Fibroblast of mammary gland (primary cell): Measurements from ENCODE around the gene EIPR1.

Experiments
- DNase-seq: peaks from one replicate; pipeline ENCODE4 v3.0.0-alpha.2; 2010; ENCODE audit warnings: low read depth
- H3K4me3 ChIP-seq: 2 replicates; pipeline ENCODE4 v1.5.1; 2011; ENCODE audit warnings: low read depth, mild to moderate bottlenecking, low read length, moderate library complexity; ENCODE audit not compliant: control insufficient read depth
- TF ChIP-seq, protein P1 (sequence below): conservative IDR thresholded peaks from 2 replicates; pipeline ENCODE4 v1.5.1; 2011; ENCODE audit warnings: low read depth, low read length, inconsistent platforms; ENCODE audit not compliant: control insufficient read depth, insufficient read depth

Gene EIPR1

DNA sequence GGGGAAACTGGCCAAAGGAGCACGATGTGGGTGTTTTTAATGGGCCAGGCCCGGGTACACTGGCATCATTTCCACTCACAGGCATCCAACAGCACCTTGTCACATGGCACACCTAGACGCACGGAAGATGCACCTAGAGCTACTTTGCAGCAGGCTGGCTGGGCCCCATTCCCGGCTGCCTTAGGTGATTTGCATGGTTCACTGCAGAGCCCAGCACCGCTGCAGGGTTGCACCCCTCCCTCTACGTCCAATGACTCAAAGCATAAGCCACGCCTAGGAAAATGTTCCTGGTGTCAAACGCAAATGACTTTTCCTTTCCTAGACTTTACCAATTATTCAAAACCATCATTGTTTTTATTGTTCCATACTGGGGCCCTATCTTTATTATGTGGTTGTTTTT, 222.9 kb downstream of the EIPR1 start:
- DNase-seq, result no peak

DNA sequence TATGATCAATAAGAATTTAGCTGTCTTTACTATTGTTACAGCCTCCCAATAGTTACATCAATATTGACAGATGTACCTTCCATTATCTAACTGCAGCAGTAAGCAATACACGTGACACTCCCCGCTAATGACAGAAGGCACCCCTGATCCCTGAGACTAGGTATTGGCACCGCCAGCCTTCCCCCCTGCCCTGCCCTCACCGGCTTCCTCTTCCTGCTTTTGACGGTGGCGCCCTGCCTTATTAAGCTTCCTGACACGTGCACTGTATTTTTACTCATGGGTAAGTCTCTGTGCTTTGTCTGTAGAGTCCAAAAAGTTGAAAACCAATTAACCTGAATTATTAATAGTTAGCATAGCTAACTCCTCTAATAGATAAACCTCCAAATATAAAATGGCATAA, 223.5 kb downstream of the EIPR1 start:
- no peak overlapping the region for H3K4me3 ChIP-seq
- DNase-seq, result no peak
- TF ChIP-seq, protein P1, sequence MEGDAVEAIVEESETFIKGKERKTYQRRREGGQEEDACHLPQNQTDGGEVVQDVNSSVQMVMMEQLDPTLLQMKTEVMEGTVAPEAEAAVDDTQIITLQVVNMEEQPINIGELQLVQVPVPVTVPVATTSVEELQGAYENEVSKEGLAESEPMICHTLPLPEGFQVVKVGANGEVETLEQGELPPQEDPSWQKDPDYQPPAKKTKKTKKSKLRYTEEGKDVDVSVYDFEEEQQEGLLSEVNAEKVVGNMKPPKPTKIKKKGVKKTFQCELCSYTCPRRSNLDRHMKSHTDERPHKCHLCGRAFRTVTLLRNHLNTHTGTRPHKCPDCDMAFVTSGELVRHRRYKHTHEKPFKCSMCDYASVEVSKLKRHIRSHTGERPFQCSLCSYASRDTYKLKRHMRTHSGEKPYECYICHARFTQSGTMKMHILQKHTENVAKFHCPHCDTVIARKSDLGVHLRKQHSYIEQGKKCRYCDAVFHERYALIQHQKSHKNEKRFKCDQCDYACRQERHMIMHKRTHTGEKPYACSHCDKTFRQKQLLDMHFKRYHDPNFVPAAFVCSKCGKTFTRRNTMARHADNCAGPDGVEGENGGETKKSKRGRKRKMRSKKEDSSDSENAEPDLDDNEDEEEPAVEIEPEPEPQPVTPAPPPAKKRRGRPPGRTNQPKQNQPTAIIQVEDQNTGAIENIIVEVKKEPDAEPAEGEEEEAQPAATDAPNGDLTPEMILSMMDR, result no peak

More for the DNA sequence above, 222.9 kb downstream of the EIPR1 start:
- H3K4me3 ChIP-seq, result no peak overlapping the region
- TF ChIP-seq, protein P1, result no peak

DNA sequence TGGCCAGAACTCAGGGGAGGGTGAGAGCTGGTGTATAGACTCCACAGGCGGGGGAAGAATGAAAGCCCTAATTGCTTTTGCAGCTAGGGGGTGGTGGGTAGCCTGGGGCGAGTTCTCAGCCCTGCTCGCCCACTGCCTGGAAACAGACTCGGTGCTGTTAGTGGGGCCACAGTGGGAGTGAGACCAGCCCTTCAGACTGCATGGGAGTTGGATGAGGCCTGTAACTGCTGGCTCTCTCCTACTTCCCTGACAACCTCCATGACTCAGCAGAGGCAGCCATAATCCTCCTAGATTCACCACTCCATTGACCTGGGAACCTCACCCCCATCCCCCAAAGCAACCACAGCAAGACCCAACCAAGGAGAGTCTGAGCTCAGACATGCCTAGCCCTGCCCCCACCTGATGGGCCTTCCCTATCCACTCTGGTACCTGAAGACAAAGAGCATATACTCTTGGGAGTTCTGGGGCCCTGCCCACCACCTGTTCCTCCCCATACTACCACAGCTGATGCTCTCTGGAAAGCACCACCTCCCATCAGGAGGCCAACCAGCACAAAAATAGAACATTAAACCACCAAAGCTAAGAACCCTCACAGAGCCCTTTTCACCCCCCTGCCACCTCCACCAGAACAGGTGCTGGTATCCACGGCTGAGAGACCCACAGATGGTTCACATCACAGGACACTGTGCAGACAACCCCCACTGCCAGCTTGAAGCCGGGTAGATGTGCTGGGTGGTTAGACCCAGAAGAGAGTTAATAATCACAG, 226.3 kb downstream of the EIPR1 start:
- no peak for DNase-seq
- TF ChIP-seq, protein P1, result no peak
- no peak overlapping the region for H3K4me3 ChIP-seq

DNA sequence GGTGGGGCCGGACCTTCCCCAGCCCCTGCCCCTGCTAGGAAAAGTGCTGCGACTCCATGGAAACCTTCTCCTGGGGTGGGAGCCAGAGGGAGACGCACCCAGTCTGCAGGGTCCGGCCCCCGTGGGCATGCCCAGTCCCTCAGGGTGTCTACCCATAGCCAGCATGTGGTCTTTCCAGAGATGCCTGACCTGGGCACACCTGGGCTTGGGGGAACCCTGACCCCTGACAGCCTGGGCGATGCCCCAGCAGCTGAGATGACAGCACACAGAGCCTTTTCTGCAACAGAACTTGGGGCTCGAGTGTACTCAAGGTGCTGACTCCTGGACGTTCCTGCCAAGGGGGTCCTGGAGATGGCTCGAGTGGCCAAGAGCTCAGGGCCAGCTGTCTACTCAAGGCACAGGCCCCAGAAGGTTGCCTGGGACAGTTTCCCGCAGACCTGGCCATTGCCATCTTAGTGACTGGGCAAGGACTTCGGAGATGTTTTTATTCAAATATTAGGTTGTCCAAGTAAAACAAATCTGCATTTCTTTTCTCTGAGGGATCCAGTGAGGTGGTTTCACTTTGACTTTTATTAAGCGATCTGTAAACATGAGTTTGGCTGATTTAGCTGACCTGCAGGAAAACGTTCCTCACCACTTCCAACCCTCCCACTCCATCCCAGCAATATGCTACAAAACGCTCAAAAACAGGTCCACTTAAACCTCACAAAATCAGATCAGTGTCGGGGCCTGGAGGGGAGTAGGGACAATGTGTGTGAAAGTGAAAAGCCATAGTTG, 228.0 kb downstream of the EIPR1 start:
- TF ChIP-seq, protein P1, result no peak
- no peak for DNase-seq
- H3K4me3 ChIP-seq, result no peak overlapping the region

DNA sequence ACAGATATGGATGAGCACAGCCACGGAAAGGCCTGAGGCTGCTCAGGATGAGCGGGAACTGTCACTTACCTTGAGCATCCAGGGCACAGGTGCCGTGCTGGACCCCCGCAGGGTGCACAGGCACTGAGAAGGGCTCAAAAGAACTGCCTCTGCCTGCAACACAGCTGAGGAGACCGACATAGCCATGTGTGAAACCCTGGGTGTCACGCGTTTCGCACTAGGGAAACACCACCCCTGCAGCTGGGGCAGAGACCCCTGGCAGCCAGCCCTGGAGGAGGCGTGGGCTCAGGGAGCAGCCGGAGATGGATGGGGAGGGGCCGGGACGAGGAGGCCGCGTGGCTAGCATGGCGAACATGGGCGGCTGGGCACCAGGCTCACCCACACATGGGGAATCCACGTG, 228.9 kb downstream of the EIPR1 start:
- TF ChIP-seq, protein P1, result no peak

DNA sequence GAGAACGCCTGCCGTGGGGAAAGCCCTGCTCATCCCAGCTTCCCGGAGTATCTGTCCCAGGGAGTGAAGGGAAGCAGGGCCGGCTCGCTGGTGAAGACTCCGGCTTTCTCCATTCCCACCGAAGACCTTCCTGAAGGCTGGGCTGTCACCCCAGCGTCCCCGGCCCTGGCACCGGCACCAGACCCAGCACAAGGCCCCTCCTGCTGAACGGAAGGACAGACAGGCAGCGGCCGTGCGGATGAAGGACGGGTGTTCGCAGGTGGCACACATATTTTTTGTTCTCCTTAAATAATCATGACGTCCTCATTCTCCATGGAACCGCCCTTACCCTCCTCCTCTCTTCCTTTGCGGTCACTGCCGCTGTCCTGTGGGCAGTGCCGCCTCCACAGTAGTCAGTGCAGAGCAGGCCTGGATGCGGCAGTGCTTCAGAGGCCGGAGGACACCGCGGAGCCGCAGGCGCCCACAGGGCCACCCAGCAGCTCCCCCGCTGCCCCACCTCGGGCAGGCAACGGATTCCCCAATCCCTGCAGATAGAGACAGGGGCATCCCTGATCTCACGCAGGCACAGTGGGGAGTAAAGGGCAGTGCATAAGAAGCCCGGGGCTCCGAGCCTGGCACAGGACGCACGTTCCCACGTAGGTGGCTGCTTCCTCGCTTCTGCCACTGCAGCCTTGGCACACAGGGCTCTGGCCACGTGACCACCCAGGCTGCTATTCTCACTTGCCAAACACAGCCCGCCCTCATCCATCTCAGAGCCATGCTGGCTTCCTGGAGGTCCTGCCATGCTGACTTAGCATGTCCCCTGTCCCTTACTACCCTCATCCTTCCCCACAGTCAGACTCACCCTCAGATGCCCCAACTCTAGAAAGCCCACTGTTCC, 229.7 kb downstream of the EIPR1 start:
- H3K4me3 ChIP-seq, result no peak overlapping the region
- DNase-seq, result no peak
- TF ChIP-seq, protein P1, result no peak

More for the DNA sequence above, 228.9 kb downstream of the EIPR1 start:
- no peak overlapping the region for H3K4me3 ChIP-seq
- no peak for DNase-seq
